ENCODE measurements around the gene ALDH9A1. TPM values are rescaled to one million over a fixed set of nuclear protein-coding genes. Genes with fewer than 3 reads are reported as not detected.
A peak's percentile ranks its signal among the peaks of the same experiment; 100 is the strongest.
"Not testable (repeated sequence)": the region's sequence is repeated elsewhere in the genome, so short reads cannot be mapped to it uniquely, and the experiment has no call there.

ALDH9A1 gene
- polyA plus RNA-seq, 4 donors = 105 to 139 (median 124) TPM

DNA sequence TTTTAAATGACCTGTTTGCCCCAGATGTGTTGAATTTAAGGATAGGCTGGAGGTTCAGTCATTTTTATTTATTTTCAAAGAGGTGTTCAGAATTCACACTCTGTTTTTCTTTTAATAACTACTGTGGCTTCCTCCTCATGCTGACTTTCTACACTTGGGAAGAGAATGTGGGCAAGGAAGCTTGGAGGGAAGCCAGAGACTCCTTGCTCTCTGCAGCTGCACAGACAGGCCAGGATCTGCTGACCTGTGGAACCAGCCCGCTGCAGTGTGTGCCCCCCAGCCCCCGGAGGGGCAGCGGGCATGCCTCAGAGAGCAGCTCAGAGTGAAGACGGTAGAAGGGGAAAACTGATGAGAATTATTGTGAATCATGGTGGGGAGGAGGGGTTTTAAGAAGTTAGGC lies 50.4 kb downstream of the ALDH9A1 start:
- no peak for DNase-seq (ENCODE audit: low read depth in 4 of 4, low spot score in 3 of 4)

DNA sequence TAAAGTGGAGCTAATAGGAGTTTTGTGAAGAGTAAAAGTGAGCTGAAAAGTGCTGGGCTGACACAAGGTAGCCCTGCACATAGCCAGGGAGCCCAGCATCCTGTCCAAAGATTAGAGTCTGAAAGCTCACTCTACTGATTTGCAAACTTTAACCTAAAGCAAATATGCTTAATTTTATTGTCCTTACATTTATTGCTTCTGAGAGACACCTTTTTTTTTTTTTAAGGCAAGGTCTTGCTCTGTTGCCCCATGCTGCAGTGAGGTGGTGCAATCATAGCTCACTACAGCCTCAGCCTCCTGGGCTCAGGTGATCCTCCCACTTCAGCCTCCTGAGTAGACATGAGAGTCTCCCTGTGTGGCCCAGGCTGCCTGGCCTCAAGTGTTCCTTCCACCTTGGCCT lies 50.8 kb downstream of the ALDH9A1 start:
- no peak for DNase-seq (ENCODE audit: low read depth in 4 of 4, low spot score in 3 of 4)

DNA sequence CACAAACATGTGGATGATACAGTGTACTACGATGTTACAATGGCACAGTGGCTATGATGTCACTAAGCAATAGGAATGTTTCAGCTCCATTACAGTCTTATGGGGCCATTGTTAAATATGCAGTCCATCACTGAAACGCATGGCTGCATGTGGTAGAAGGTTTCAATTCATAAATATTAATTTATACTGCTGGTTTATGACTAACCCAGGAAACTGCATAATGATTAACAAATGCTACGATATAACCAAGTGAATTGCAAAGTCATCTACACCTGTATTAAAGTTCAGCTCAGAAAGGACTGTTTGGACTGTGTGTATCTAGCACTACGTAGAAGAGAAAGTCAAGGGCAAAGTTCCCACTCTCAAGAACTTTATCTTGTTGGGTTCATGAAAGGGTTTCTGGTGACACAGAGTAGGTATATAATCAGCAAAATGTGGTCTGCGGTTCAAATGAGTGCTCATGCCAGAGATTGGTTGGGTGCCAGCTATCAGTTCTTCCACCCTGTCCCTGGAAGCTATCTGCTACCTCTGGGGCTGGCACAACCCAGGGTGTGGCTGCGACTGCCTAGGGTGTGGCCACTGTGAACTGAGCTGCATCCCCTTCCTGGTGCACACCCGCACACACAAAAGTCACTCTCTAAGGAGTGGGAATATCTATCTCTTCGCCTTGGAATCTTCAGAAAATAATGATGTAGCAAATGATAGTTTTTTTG lies 52.6 kb downstream of the ALDH9A1 start:
- DNase-seq (ENCODE audit: low read depth in 4 of 4, low spot score in 3 of 4) = peak in 1 of 4 donors; percentile 18

DNA sequence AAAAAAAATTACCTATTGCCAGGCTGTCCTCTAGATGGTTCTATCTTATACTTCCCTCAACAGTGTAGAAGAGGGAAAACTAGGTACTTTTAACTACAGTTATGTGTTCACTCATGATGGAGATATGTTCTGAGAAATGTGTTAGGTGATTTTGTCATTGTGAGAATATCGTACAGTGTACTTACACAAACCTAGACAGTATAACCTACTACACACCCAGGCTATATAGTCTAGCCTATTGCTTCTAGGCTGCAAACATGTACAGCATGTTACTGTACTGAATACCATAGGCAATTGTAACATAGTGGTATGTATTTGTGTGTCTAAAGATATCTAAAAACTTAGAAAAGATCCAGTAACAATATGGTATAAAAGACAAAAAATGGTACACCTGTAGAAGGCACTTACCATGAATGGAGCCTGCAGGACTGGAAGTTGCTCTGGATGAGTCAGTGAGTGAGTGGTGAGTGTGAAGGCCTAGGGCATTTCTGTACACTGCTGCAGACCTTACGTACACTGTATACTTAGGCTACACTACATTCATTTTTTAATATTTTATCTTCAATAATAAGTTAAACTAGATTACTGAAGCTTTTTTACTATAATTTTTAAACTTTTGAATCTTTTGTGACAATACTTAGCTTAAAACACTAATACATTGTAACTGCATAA lies 54.2 kb downstream of the ALDH9A1 start:
- no peak for DNase-seq (ENCODE audit: low read depth in 4 of 4, low spot score in 3 of 4)

DNA sequence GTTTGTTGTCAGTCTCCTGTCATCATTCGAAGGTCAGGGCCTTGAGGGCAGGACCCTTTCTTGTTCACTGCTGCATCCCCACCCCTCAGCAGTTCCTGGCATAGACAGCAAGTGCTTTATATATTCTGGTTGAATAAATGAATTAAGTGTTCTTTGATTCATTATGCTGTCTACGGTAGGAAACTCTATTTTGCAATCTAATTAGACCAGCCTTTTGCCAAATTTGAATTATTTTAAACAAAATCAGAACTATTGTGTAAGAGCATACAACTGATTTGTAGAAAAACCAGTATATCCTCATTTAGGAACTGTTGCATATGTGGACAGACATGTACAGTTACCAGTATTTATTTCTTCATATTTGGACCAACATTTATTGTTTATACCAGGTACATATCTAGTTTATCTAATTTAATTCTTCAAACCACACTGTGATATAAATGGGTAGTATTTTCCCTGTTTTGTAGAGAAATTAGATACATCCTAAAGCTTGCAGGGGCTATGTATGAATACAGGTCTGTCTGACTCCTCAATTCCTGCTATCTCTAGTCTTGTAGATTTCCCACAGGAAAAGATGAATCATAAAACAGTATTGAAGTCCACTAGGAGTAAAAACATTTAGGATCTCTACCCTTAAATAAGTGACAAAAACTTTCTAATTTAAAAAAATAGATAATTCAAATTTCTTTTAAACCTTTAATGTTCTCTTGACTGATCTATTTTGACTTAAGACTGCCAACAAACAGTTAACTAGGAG lies 57.0 kb downstream of the ALDH9A1 start:
- no peak for DNase-seq (ENCODE audit: low read depth in 4 of 4, low spot score in 3 of 4)

DNA sequence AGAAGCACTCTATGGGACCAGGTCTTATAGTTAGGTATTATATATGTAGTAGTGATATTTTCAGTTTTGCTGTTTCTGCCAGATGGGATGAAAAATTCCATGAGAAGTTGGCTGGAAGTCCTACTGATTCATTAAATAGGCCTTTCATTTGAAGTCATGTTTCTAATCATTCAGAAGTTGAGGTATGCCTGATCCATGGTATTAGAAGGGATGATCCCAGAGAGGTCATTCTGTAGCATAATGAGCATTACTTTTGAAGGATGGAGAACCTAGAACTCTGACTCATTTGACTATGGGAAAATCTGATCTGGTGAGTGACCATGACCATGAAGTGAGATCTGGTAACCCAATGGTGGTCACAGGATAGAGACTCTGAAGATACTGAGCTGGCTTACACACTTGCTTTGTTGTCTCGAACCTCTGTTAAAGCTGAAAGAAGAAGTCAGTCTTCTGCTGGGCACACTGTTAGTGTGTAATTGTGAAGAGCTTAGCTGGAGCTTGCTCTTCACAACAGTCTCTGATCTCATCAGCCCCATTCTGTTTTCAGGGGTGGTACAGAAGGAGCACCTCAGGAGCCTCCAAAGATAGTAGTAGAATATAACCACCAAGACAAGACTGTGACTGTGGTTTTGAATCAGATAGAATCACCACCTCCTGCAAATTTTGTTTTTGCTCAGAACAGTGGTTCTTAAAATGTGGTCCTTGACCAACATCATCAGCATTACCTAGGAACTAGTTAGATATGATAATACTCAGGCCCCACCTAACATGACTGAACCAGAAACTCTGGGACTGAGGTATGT lies 58.3 kb downstream of the ALDH9A1 start:
- no peak for DNase-seq (ENCODE audit: low read depth in 4 of 4, low spot score in 3 of 4)

DNA sequence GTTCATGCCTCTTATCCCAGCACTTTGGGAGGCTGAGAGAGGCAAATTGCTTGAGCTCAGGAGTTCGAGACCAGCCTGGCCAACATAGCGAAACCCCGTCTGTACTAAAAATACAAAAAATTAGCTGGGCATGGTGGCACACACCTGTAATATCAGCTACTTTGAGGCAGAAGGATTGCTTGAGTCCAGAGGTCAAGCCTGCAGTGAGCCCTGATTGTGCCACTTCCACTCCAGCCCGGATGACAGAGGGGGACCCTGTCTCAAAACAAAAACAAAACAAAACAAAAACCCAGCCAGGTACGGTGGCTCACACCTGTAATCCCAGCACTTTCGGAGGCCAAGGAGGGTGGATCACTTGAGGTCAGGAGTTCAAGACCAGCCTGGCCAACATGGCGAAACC lies 60.2 kb downstream of the ALDH9A1 start:
- DNase-seq (ENCODE audit: low read depth in 4 of 4, low spot score in 3 of 4) = not testable (repeated sequence)

DNA sequence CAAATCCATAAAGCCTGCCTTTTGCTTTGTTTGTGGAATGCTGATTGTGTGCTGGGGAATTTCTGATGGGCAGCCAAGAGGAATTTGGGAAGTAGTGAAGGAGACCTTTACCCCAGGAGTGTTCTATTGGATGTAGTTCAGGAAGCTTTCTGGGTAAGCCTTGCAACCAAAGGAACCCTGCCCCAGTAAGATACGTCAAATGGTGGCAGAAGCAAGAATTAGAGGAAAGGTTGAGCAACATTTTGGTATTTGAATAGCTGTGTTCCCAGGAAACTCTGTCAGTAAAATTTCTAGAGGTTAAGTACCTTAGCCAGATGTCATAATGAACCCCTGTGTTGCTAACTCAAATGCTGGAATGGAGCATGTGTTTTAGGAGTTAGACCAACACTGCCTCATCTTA lies 60.9 kb downstream of the ALDH9A1 start:
- no peak for DNase-seq (ENCODE audit: low read depth in 4 of 4, low spot score in 3 of 4)

DNA sequence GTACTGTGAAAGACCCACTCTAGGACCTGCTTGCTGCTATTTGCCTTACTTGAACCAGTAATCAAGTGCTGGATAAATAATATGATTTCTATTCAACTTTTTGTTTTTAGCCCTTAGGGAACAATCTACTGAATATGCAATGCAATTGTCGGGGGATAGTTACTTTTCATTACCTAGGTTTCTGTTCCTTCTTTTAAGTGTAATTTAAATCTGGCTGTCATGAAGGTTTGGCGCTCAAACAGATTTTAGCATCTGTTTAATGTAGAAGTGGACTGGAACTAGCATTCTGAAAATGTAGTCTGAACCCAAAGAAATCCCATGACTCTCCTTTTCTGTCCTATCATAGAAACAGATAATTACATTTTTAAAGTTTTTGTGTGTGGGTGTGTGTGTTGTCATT lies 62.5 kb downstream of the ALDH9A1 start:
- no peak for DNase-seq (ENCODE audit: low read depth in 4 of 4, low spot score in 3 of 4)

DNA sequence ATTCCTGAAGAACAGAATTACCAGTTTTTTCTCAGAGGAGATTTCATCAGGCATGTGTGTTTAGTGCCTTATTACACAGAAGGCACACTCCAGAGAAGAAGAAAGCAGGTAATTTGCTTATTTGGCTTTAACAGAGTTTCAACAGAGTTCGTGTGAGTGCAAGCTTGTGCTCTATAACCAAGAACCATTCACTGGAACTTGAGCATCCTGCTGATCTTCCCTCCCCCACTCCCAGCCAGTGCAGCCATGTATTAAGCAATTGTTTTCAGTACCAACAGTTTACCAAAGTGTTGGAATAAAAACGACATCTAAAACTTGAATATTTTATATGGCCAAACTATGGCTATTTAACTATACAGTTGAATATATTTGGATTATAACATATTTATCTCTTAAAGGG lies 63.0 kb downstream of the ALDH9A1 start:
- no peak for DNase-seq (ENCODE audit: low read depth in 4 of 4, low spot score in 3 of 4)

DNA sequence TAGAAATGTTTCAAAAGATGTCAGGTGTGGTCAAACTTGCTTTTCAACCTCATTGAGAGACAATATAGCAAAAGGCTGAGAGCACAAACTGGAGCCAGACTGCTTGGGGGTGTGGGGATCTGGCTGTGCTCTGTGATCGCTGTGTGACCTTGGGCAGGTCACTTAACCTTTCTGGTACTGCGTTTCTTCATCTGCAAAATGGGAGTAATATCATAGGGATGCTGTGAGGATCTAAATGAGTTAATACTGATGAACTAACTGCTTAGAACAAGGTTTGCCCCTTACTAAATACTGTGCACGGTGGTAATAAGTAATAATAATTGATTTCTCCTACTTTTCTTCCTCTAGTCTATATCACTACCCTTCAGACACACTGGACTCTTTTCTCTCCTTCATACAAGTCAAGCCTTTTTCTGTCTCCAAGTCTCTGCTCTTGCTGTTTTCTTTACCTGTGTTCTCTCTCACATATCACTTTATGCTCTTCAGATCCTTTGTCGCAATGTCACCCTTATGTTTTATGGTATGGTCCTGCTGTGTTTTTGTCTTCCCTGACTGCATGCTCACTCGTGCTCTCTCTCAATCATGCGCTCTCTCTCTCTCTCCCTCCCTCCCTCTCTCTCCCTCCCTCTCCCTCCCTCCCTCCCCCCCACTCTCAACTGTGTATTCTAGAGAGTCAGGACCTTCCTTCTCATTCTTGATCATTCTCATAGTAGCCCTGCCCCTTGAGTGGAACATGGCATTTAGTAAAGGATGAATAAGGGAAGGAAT lies 64.0 kb downstream of the ALDH9A1 start:
- no peak for DNase-seq (ENCODE audit: low read depth in 4 of 4, low spot score in 3 of 4)

DNA sequence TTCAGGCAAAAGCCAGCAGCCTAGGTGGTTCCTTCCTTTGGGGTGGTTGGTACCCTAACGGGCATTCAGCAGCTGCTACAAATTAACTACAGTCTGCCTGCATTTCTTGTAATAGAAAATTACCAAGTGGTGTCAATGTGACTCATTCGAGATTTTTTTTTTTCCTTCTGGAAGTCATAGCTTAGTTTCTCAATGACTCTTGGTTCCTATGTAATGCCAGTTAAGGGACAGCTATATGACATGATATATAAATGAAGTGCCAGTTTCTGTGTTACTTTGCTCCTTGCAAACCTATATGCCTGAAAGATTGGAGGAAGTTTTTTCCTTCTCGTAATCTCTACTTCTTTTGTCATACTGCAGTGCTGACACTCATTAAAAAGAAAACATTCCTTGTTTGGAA lies 64.7 kb downstream of the ALDH9A1 start:
- no peak for DNase-seq (ENCODE audit: low read depth in 4 of 4, low spot score in 3 of 4)

DNA sequence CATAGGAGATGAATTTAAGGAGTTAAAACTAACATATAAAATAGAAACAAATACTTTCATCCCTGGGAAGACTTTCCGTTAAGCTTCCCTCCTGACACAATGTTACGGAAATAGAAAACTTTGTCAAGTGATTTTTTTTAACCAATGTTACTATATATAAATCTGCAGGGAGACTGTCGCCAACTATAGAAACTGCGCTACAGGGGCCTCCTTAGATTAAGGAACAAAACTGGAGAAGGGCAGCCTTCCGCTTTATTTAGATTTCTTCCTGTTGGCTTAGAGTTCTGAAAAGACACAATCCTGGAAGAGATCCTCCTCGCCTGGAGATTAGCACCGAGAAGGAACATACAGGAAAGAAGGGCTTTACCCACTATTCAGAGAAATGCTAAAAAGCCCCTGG lies 65.9 kb downstream of the ALDH9A1 start:
- no peak for DNase-seq (ENCODE audit: low read depth in 4 of 4, low spot score in 3 of 4)

DNA sequence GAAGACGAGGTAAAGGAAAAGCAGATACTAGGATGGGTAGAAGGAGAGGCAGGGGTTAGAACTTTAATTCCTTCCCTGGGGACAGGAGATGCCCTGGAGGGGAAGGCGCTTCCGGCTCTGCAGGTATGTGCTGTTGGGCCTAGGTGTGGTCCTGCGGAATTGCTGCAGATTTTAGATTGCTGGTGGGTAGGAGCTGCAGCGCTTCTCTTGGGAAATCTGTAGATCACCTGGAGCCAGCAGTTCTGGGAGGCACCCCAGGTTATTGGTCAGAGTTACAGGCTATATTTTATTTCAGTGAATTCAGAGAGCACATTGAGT lies 66.3 kb downstream of the ALDH9A1 start:
- DNase-seq (ENCODE audit: low read depth in 4 of 4, low spot score in 3 of 4) = no peak

DNA sequence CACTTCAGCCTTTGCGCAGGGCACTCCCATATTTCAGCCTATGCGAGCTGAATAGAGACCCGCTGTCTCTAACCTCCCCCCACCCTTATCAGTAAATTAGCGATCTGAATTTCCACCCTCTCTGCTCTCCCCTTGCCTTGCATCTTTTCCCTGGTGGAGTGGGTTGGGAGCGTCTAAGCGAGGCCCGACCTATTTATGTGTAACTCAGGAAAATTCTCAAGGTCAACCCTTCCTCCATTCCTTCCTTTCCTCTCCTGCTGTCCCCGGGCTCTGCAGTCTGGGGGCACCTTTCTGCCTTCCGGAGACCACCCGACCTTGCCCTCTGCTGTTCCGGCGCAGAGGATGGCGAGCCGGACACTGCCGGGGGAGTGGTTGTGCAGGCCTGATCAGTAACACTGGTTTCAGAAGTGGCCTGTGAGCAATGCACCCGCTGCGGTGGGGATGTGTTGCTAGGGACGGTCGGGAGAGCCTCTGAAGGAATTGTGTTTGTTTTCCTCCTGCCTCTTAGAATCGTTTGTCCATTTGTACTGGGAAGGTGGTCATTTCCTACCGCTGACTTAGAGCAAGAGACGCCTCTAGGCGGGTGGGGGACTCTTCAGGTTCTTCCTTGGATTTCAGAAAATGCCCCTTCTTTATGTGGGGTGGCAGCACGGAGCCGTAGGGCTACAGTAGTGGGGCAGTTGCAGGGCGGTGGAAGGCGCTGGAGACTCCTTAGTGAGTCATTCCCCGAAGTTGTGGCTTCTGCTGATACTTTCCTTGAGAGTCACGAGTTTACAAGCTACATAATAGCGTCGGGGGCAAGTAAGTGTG lies 66.8 kb downstream of the ALDH9A1 start:
- no peak for DNase-seq (ENCODE audit: low read depth in 4 of 4, low spot score in 3 of 4)

DNA sequence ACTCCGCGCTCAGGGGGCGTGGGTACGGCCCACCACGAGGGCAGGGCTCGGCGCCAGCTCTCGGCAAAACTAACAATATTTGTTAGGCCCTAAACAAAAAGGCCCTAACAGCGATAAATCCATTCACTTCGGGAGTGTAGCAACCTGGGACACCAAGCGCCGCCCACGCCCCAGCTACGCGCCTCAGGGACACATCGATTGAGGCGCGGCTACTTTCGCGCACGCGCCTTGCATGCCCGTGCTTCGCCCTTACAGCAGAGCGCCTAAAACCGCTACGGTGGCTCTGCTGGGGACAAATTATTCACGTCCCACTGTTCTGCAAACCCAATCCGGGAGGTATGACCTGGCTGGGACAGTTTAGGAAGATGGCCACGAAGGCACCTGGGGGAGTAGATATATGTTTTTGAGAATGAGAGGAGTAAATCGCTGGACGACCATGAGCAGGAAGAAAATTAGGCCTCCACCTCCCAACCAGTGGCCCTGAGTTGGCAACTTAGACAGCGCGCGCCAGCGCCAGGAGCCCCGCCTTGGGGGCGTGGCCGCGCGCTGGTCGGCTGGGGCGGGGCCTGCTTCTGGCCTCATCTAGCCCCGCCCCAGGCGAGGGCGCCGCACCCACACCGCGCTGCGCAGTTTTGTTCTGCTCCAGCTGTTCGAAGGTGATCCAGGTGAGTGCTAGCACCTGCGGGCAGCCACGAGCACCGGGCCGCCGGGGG lies 67.6 kb downstream of the ALDH9A1 start, which contains the start of gene MGST3:
Gene MGST3, plus strand, starts transcription at position 606 of the 713 bp plus-strand sequence. CDS start 18,614 bp downstream, outside the sequence.
- DNase-seq (ENCODE audit: low read depth in 4 of 4, low spot score in 3 of 4) = peak; percentile 93 to 96 (median 96)

DNA sequence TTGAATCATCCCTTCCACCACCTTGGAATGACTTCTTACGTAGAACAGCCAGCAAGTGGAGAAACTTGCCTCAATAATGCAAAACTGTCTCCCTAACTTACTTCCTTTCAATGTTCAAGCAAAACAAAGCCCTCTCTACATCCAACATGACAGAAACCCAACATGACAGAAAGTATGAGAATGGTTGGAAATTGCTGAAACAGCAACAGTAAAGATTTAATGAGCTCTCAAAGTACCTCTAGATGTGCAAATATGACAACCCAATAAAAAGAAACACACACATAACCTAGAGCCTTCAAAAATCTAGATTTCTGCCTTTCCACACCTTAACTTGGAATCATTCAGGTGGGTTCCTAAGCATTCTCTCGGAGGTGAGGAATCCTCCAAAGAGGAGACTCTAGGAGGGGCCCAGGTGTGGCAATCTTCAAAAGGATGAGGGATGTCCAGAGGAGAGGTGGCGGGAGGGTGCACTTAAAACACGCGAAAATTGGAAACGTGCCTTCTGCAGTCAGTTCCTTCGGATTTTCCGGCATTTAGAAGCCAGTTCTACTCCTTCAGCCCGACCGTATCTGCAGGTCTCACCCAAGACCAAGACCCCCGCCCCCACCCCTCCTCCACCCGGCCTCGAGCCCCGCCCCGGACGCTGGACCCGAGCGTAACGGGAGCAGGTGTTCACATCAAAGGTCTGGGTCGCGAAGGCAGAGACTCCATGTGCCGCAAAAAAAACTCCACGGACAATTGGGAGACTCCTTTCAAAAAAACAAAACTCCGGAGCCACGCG lies 68.3 kb downstream of the ALDH9A1 start:
- peak in 2 of 4 donors; percentile 29 to 30 for DNase-seq (ENCODE audit: low read depth in 4 of 4, low spot score in 3 of 4)

DNA sequence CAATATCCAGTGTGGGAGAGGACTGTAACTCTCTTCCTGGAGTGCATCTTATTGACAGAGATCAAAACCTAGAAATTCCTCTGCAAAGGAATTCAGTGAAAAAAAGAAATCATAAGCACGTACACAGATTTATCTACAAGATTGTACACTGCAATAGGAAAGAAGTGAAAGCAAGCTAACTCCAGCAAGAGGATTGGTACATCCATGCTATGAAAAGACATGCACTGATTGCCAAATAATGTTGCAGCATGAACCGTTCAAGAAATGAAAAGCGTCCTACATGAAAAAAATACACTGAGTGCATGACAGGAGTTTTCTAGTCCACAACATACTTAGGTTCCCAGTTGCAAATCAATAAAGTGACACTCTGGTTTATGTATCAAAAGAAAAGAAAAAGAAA lies 69.2 kb downstream of the ALDH9A1 start:
- no peak for DNase-seq (ENCODE audit: low read depth in 4 of 4, low spot score in 3 of 4)
